AG04450 (cell line): ENCODE measurements around the gene PPP4R4. TPM values are rescaled to one million over a fixed set of nuclear protein-coding genes. Genes with fewer than 3 reads are reported as not detected.
"Not testable (repeated sequence)": the region's sequence is repeated elsewhere in the genome, so short reads cannot be mapped to it uniquely, and the experiment has no call there.

Experiments used
- CTCF ChIA-PET: fragments of 300-600, 350-600 bp; formaldehyde crosslinking; extraction: SDS; loops from one replicate; lab custom pipeline; 2022; ENCODE audit warnings: antibody characterized with exemption, inconsistent platforms; lab: Charles Lee
- POLR2A ChIA-PET: fragments of 350-600 bp; formaldehyde crosslinking; extraction: SDS; loops from one replicate; lab custom pipeline; 2021; ENCODE audit warnings: antibody characterized with exemption, inconsistent platforms; lab: Yijun Ruan, JAX
- DNase-seq: peaks from one replicate; pipeline ENCODE4 v3.0.0-alpha.2; 2011; ENCODE audit warnings: low read depth, low spot score
- H3K27ac ChIP-seq: one replicate; pipeline ENCODE4 v1.5.1; 2012; ENCODE audit warnings: low read depth, low read length, control low read depth
- H3K27me3 ChIP-seq: one replicate; pipeline ENCODE4 v1.6.0; 2012; ENCODE audit warnings: low read length; ENCODE audit not compliant: control insufficient read depth, insufficient read depth
- H3K4me3 ChIP-seq: 2 replicates; pipeline ENCODE4 v1.5.1; 2011; ENCODE audit warnings: mild to moderate bottlenecking, low read depth, low read length, control low read depth
- H3K9me3 ChIP-seq: 2 replicates; pipeline ENCODE4 v1.5.1; 2012; ENCODE audit warnings: low read length; ENCODE audit not compliant: control insufficient read depth, insufficient read depth
- polyA plus RNA-seq: library from polyadenylated mRNA; depleted of rRNA; stranded (reverse); fragments of >200 nt; gene quantifications from 2 replicates; pipeline ENCODE4 v1.2.3, GENCODE V29; 2011
- TF ChIP-seq, protein P1 (sequence below): IDR thresholded peaks from 2 replicates; pipeline ENCODE4 v1.5.1; 2011; ENCODE audit warnings: low read depth, low read length, control low read depth, inconsistent platforms

PPP4R4 gene
- polyA plus RNA-seq, 1 experiment = 0.60 TPM

DNA sequence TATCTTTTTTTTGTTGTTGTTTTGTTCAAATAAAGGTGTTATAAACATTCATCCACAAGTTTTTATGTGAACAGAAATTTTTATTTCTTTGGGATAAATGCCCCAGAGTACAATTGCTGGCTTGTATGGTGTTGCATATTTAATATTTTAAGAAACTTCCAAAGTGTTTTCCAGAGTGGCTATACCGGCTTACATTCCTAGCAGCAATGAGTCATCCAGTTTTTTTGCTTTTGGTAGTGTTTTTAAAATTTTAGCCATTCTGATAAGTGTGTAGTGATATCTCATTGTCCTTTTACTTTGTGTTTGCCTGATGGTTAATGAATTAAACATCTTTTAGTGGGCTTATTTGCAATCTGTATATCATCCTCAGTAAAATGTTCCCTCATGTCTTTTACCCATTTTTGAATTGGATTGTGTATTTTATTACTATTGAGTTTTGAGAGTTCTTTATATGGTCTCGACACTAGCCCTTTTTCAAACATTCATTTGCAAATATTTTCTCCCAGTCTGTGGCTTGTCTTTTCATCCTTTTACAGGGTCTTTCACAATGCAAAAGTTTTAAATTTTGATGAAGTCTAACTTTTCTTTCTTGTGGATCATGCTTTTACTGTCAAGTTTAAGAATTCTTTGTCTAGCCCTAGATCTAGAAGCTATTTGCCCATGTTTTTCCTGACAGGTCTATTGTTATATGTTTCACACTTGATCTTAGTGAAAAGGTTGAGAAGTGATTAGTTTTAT lies 29.5 kb downstream of the PPP4R4 start:
- Histone ChIP-seq H3K27ac (no peak overlapping the region), H3K27me3 (no peaks in the 10 kb centered on the region), H3K4me3 (no peak overlapping the region), H3K9me3 (0 out of 2 replicates have a peak, but pooled peaks cover 3% of the 10 kb centered on the region)
- CTCF ChIA-PET = no interaction called here
- TF ChIP-seq, protein P1, sequence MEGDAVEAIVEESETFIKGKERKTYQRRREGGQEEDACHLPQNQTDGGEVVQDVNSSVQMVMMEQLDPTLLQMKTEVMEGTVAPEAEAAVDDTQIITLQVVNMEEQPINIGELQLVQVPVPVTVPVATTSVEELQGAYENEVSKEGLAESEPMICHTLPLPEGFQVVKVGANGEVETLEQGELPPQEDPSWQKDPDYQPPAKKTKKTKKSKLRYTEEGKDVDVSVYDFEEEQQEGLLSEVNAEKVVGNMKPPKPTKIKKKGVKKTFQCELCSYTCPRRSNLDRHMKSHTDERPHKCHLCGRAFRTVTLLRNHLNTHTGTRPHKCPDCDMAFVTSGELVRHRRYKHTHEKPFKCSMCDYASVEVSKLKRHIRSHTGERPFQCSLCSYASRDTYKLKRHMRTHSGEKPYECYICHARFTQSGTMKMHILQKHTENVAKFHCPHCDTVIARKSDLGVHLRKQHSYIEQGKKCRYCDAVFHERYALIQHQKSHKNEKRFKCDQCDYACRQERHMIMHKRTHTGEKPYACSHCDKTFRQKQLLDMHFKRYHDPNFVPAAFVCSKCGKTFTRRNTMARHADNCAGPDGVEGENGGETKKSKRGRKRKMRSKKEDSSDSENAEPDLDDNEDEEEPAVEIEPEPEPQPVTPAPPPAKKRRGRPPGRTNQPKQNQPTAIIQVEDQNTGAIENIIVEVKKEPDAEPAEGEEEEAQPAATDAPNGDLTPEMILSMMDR = no peak
- POLR2A ChIA-PET = no interaction called here
- no peak for DNase-seq

DNA sequence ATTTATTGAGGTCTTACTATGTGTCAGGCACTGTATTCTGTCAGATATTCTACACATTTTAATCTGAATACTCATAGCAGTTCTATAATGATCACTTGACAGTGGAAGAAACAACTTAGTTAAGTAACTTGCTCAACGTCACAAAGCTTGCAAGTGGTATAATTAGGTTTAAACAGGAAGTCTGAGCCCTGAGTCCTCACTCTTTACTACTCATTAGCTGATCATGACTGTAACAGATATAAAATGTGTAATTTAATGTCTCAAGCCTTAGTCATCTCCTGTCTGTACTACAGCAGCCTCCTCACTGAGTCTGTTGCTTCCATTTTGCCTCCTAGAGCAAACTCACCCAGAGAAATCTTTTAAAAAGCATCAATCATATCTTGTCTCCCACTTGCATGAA lies 38.9 kb downstream of the PPP4R4 start:
- TF ChIP-seq, protein P1 = no peak
- ChIA-PET POLR2A (no interaction called here), CTCF (no interaction called here)
- Histone ChIP-seq H3K4me3 (no peak overlapping the region), H3K27ac (no peak overlapping the region), H3K9me3 (no peaks in the 10 kb centered on the region), H3K27me3 (no peaks in the 10 kb centered on the region)
- no peak for DNase-seq

DNA sequence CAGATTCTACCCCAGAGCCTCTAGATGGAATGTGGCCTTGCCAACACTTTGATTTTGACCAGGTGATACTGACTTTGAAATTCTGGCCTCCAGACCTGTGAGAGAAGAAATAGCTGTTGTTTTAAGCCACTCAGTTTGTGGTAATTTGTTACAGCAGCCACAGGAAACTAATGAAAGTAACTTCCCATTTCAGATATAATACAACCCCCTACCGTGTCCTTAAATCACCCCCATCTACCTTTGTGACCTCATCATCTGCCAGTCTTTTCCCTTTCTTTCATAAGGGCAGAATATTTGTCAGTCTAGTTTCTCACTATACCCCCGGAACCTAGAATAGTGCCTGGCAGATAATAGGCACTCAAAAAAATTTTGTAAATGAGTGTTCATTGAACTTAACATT lies 39.6 kb downstream of the PPP4R4 start:
- no peak overlapping the region for H3K27ac ChIP-seq
- POLR2A ChIA-PET = no interaction called here
- TF ChIP-seq, protein P1 = no peak
- H3K9me3 ChIP-seq = no peaks in the 10 kb centered on the region
- DNase-seq = no peak
- no peaks in the 10 kb centered on the region for H3K27me3 ChIP-seq
- H3K4me3 ChIP-seq = no peak overlapping the region
- CTCF ChIA-PET = no interaction called here

DNA sequence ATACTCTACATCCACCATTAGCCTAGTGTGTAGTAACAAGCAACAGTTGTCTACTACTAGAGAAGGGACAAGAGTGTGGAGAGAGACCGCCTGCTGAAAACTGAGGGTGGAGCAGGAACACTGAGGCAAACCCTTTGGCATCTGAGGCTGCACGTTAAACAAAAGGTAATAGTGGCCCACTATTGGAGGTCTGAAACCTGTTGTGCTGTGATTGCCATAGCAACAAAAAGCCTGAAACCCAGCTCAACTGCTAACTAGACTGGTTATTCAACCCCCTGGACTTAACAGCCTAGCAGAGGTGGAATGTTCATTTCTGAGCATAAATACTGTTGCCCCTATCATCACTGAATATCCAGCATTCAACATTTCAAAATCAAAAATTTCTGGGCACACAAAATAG lies 43.0 kb downstream of the PPP4R4 start:
- TF ChIP-seq, protein P1 = no peak
- ChIA-PET CTCF (no interaction called here), POLR2A (no interaction called here)
- Histone ChIP-seq H3K27ac (no peak overlapping the region), H3K27me3 (no peaks in the 10 kb centered on the region), H3K9me3 (no peaks in the 10 kb centered on the region), H3K4me3 (no peak overlapping the region)
- DNase-seq = no peak

DNA sequence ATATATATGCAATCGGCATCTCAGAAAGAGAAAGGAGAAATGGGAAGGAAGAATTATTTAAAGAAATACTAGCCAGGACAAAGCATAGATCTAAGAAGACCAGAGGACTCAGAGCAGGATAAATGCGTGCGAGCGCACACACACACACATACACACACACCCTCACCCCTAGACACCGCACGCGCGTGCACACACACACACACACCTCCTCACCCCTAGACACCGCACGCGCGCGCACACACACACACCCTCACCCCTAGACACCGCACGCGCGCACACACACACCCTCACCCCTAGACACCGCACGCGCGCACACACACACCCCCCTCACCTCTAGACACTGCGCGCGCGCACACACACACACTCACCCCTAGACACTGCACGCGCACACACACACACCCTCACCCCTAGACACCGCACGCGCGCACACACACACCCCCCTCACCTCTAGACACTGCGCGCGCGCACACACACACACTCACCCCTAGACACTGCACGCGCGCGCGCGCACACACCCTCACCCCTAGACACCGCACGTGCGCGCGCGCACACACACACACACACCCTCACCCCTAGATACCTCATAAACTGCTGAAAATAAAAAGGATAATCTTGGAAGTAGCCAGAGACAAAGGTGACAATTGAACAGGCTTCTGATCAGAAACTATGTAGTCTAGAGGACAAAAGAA lies 44.2 kb downstream of the PPP4R4 start:
- POLR2A ChIA-PET = interaction anchor here (0.7 kb wide), 1 partner anchor 37 kb away, joined by 4 read pairs; no protein-coding TSS in a partner anchor
- H3K4me3 ChIP-seq, CTCF ChIA-PET, H3K9me3 ChIP-seq, H3K27me3 ChIP-seq, H3K27ac ChIP-seq, DNase-seq: not testable (repeated sequence)
